Mesothelial cell of epicardium (in vitro differentiated cells): ENCODE results near the gene POLDIP2. TPM values are rescaled to one million over a fixed set of nuclear protein-coding genes. Genes with fewer than 3 reads are reported as not detected.

Experiments
- DNase-seq, 2 experiments: peaks; one replicate each; pipeline ENCODE4 v3.0.0; 2021; ENCODE audit warnings: low spot score in 2 of 2; ENCODE audit not compliant: unreplicated experiment in 2 of 2
- H3K27ac Mint-ChIP-seq: 2 replicates; pipeline ENCODE4 v1.8.0; 2021; ENCODE audit warnings: mixed read lengths
- H3K27me3 Mint-ChIP-seq: 2 replicates; pipeline ENCODE4 v1.8.0; 2021; ENCODE audit warnings: low read depth, mixed read lengths
- H3K36me3 Mint-ChIP-seq: 2 replicates; pipeline ENCODE4 v1.8.0; 2021; ENCODE audit warnings: mixed read lengths
- H3K4me1 Mint-ChIP-seq: 2 replicates; pipeline ENCODE4 v1.8.0; 2021; ENCODE audit warnings: mixed read lengths
- H3K4me3 Mint-ChIP-seq: 2 replicates; pipeline ENCODE4 v1.8.0; 2021; ENCODE audit warnings: mild to moderate bottlenecking, moderate library complexity, mixed read lengths
- H3K9me3 Mint-ChIP-seq: 2 replicates; pipeline ENCODE4 v1.8.0; 2021; ENCODE audit warnings: mixed read lengths
- total RNA-seq: library from RNA; stranded (reverse); gene quantifications from 3 replicates; pipeline ENCODE4 v1.2.1, GENCODE V29; 2021
- TF ChIP-seq, protein P1 (sequence below): fragments of 200-600 bp; sonication (generic); IDR thresholded peaks from one replicate; pipeline ENCODE4 v1.5.0; 2021; ENCODE audit warnings: antibody characterized with exemption; ENCODE audit not compliant: unreplicated experiment

POLDIP2 gene
- total RNA-seq, 1 donor from 2014 or later: 60.9 TPM

DNA sequence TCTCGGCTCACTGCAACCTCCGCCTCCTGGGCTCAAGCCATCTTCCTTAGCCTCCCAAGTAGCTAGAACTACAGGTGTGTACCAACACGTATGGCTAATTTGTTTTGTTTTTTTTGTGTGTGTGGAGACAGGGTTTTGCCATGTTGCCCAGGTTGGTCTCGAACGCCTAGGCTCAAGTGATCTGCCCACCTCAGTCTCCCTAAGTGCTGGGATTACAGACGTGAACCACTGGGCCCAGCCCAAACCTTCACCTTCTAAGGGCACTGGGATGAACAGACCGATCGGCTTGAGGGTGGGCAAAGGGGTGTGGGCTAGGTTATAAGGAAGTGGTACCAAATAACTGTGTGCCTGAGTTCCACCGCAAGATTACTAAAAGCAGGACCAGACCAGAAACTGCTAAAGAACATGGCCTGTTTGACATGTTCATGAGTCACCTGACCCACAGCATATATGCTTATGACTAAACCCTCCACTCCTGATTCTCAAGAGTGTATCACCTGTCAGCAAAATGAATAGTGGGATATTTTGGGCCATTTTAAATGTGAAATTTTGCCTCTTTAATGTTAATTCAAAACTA is 30.2 kb downstream of the POLDIP2 start:
- peaks cover 10% of the 10 kb centered on the region for H3K36me3 Mint-ChIP-seq
- peak in 1 of 2 experiments; percentile 6 for DNase-seq
- no peak overlapping the region for H3K27ac Mint-ChIP-seq

DNA sequence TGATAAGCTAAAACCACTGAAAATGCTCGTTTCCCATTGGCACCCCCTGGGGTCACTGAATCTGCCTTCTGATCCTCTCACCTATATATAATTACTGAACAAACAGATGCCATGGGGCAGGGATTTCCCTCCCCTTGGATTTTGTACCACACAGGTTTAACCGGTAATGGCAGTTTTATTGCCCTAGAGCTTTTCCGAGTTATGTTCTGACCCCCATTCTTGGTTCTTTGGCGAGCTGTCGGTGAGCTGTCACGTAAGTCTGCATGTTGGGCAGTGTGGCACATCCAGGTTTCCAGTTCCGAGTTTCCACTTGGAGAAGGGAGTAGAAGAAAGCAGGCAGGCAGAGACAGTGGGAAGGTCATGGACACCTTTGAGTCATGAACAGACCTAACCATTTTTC is 31.2 kb downstream of the POLDIP2 start:
- H3K36me3 Mint-ChIP-seq: peaks cover 10% of the 10 kb centered on the region
- DNase-seq: peak in 1 of 2 experiments; percentile 25
- H3K9me3 Mint-ChIP-seq: no peaks in the 10 kb centered on the region
- no peak overlapping the region for H3K4me3 Mint-ChIP-seq
- H3K4me1 Mint-ChIP-seq: peaks cover 8% of the 10 kb centered on the region
- TF ChIP-seq, protein P1, sequence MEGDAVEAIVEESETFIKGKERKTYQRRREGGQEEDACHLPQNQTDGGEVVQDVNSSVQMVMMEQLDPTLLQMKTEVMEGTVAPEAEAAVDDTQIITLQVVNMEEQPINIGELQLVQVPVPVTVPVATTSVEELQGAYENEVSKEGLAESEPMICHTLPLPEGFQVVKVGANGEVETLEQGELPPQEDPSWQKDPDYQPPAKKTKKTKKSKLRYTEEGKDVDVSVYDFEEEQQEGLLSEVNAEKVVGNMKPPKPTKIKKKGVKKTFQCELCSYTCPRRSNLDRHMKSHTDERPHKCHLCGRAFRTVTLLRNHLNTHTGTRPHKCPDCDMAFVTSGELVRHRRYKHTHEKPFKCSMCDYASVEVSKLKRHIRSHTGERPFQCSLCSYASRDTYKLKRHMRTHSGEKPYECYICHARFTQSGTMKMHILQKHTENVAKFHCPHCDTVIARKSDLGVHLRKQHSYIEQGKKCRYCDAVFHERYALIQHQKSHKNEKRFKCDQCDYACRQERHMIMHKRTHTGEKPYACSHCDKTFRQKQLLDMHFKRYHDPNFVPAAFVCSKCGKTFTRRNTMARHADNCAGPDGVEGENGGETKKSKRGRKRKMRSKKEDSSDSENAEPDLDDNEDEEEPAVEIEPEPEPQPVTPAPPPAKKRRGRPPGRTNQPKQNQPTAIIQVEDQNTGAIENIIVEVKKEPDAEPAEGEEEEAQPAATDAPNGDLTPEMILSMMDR: no peak
- no peak overlapping the region for H3K27ac Mint-ChIP-seq
- H3K27me3 Mint-ChIP-seq: no peaks in the 10 kb centered on the region

More for the DNA sequence above, 30.2 kb downstream of the POLDIP2 start:
- TF ChIP-seq, protein P1: no peak
- no peaks in the 10 kb centered on the region for H3K27me3 Mint-ChIP-seq
- no peak overlapping the region for H3K4me3 Mint-ChIP-seq
- peaks cover 2% of the 10 kb centered on the region for H3K4me1 Mint-ChIP-seq
- no peaks in the 10 kb centered on the region for H3K9me3 Mint-ChIP-seq

DNA sequence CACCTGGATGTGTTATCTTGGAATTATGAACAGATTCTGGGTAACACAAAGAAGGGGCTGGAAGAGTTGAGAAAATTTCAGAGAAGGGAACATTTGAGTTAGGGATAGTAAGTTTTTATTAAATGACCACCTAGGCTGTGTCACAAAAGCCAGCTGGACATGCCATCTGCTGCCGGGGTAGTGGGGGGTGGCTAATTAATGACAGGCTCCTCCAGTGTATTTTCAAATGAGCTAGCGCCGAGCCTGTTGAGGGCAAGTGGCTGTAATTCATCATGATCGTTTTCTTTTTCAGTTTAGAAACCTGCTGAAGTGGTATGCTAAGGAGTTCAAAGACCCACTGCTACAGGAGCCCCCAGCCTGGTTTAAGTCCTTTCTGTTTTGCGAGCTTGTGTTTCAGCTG is 32.1 kb downstream of the POLDIP2 start:
- peaks cover 10% of the 10 kb centered on the region for H3K36me3 Mint-ChIP-seq

DNA sequence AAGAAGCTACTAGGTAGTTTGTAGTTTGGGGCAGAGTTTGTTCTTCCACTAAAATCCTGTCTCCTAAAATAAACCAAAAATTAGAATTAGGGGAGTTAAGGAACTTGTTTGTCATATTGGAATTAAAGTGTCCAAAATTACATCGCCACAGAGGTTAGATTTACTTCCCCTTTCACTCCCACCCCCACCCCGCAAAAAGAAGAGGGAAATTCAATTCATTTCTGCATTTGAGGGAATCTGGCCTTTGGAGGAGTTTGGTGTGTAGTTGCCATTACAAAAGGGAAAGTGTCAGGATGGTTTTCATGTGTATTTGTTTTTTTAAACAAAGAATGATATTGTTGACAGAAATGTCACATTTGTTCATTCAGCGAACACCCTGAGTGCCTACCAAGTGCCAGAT is 32.5 kb downstream of the POLDIP2 start:
- TF ChIP-seq, protein P1: no peak
- no peaks in the 10 kb centered on the region for H3K27me3 Mint-ChIP-seq
- DNase-seq: no peak
- no peak overlapping the region for H3K27ac Mint-ChIP-seq
- H3K4me1 Mint-ChIP-seq: peaks cover 20% of the 10 kb centered on the region
- H3K9me3 Mint-ChIP-seq: no peaks in the 10 kb centered on the region
- peaks cover 10% of the 10 kb centered on the region for H3K36me3 Mint-ChIP-seq
- no peak overlapping the region for H3K4me3 Mint-ChIP-seq

More for the DNA sequence above, 32.1 kb downstream of the POLDIP2 start:
- DNase-seq: no peak
- no peaks in the 10 kb centered on the region for H3K9me3 Mint-ChIP-seq
- no peak overlapping the region for H3K27ac Mint-ChIP-seq
- H3K4me3 Mint-ChIP-seq: no peak overlapping the region
- peaks cover 16% of the 10 kb centered on the region for H3K4me1 Mint-ChIP-seq
- TF ChIP-seq, protein P1: no peak
- H3K27me3 Mint-ChIP-seq: no peaks in the 10 kb centered on the region

DNA sequence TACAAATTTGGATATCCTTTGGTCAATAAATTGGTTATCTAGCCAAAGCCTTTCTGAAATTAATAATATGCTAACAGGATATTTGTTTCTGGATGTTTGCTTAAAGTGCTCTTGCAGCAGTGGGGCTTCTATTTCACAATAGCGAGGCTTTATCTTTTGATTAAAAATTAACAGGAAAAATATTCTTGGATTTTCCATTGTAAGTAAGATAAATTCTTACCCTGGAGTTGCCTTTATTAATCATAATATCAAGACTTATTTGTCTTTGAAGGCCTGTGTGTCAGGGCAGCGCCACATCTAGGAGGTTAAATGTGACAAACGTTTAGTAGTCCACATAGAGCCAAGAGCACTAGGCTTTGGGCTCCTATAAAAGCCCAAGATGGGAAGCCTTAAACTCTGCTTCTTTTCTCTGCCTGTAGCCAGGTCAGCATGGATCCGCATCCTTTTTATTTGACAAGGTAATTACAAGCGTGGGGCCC is 33.0 kb downstream of the POLDIP2 start:
- Mint-ChIP-seq H3K9me3 (no peaks in the 10 kb centered on the region), H3K36me3 (peaks cover 10% of the 10 kb centered on the region), H3K4me3 (no peak overlapping the region), H3K4me1 (peaks cover 24% of the 10 kb centered on the region), H3K27ac (no peak overlapping the region), H3K27me3 (no peaks in the 10 kb centered on the region)
- TF ChIP-seq, protein P1: no peak
- DNase-seq: no peak
